ENCODE data around the gene SPRR3. TPM values are rescaled to one million over a fixed set of nuclear protein-coding genes. Genes with fewer than 3 reads are reported as not detected.
"Not testable (repeated sequence)": the region's sequence is repeated elsewhere in the genome, so short reads cannot be mapped to it uniquely, and the experiment has no call there.

The SPRR3 gene
- total and polyA plus RNA-seq, 7 donors = 2.1 to 13.2 TPM; not detected in 5

DNA sequence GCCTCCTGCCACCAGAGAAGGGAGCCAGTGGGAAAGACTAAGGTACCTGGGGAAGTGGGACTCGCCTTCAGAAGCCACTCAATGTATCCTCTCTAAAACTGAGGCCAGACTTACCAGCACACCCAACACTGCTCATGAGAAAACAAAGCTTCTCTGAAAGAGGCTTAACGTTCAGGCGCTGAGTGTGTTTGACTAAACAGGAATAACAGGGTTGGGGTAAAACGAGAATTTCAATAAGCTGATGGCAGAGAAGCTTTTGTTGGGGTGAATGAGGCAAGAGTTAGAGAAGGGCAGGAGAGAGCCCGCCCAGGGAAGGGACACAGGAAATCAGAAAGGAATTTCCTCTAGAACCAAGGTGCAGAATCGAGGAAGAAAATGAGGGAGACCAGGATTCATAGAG is 1.7 kb upstream of the SPRR3 start:
- WGBS, 2 donors = 70 to 81% methylated on average over 6 of the region's 6 CpGs
- TF ChIP-seq EP300 (IDR thresholded peaks at IDR 0.05) (no peak), POLR2AphosphoS5 (IDR thresholded peaks at IDR 0.05) (no peak), POLR2A (IDR thresholded peaks at IDR 0.05) (no peak)
- TF ChIP-seq, protein P1, sequence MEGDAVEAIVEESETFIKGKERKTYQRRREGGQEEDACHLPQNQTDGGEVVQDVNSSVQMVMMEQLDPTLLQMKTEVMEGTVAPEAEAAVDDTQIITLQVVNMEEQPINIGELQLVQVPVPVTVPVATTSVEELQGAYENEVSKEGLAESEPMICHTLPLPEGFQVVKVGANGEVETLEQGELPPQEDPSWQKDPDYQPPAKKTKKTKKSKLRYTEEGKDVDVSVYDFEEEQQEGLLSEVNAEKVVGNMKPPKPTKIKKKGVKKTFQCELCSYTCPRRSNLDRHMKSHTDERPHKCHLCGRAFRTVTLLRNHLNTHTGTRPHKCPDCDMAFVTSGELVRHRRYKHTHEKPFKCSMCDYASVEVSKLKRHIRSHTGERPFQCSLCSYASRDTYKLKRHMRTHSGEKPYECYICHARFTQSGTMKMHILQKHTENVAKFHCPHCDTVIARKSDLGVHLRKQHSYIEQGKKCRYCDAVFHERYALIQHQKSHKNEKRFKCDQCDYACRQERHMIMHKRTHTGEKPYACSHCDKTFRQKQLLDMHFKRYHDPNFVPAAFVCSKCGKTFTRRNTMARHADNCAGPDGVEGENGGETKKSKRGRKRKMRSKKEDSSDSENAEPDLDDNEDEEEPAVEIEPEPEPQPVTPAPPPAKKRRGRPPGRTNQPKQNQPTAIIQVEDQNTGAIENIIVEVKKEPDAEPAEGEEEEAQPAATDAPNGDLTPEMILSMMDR (IDR thresholded peaks at IDR 0.05) = no peak
- no peaks in the 10 kb centered on the region for H3K36me3 ChIP-seq
- no peak overlapping the region for H3K4me3 ChIP-seq
- intact Hi-C loops (cut with DNase I) = no loop called here
- H3K27ac ChIP-seq = no peak overlapping the region
- no peaks in the 10 kb centered on the region for H3K4me1 ChIP-seq
- H3K27me3 ChIP-seq = no peaks in the 10 kb centered on the region
- no peaks in the 10 kb centered on the region for H3K9me3 ChIP-seq
- DNase-seq = no peak

DNA sequence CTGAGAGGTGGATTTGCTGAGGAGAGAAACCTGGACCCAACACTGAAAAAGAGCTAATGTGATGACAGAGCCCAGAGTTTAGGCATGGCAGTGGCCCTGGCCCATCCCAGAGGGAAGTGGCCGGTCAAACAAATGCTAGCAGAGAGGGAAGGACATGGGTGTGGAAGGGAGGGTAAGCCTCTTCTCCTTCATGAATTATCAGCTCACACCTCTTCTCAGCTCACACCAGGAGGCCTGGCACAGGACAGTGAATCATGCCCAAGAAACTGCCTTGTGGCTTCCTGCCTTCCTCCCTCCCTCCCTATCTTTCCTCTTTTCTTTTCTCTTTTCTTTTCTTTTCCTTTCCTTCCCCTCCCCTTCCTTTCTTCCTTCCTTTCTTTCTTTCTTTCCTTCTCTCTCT is 1.3 kb upstream of the SPRR3 start:
- no peaks in the 10 kb centered on the region for H3K9me3 ChIP-seq
- no peak overlapping the region for H3K27ac ChIP-seq
- no peaks in the 10 kb centered on the region for H3K36me3 ChIP-seq
- no peak overlapping the region for H3K4me3 ChIP-seq
- no peaks in the 10 kb centered on the region for H3K4me1 ChIP-seq
- TF ChIP-seq EP300 (IDR thresholded peaks at IDR 0.05) (no peak), POLR2A (IDR thresholded peaks at IDR 0.05) (no peak), POLR2AphosphoS5 (IDR thresholded peaks at IDR 0.05) (no peak)
- TF ChIP-seq, protein P1 (IDR thresholded peaks at IDR 0.05) = no peak
- DNase-seq = no peak
- intact Hi-C loops (cut with DNase I) = no loop called here
- H3K27me3 ChIP-seq = no peaks in the 10 kb centered on the region
- WGBS, 2 donors = 68 to 100% methylated on average over 1 of the region's 1 CpG

GRCh38 chr1:153011235-153011758 is 9.7 kb downstream of the SPRR3 start:
- intact Hi-C loops (cut with DNase I); H3K4me3 ChIP-seq; H3K36me3 ChIP-seq; H3K27me3 ChIP-seq; DNase-seq; H3K4me1 ChIP-seq; H3K27ac ChIP-seq; H3K9me3 ChIP-seq: not testable (repeated sequence)
- 86 to 90% methylated on average over 8 of the region's 8 CpGs for WGBS, 2 donors

DNA sequence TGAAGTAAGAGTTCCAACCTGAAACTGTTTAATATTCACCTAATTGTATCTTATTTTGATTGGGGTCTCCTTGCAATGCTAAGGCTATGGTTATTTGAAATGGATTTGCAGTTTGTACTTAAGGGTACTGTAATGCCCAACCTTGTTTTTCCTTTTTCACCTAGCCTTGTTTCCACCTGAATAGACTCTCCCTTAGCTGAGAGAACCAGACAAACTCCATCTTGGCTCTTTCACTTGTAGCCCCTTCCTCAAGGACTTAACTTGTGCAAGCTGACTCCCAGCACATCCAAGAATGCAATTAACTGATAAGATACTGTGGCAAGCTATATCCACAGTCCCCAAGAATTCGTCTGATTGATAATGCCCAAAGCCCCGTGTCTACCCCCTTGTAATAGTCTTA is 20.3 kb downstream of the SPRR3 start:
- H3K27me3 ChIP-seq; H3K9me3 ChIP-seq; H3K4me1 ChIP-seq; DNase-seq; H3K4me3 ChIP-seq; H3K27ac ChIP-seq; H3K36me3 ChIP-seq; intact Hi-C loops (cut with DNase I): not testable (repeated sequence)
- 30 to 32% methylated on average over 2 of the region's 2 CpGs for WGBS, 2 donors

DNA sequence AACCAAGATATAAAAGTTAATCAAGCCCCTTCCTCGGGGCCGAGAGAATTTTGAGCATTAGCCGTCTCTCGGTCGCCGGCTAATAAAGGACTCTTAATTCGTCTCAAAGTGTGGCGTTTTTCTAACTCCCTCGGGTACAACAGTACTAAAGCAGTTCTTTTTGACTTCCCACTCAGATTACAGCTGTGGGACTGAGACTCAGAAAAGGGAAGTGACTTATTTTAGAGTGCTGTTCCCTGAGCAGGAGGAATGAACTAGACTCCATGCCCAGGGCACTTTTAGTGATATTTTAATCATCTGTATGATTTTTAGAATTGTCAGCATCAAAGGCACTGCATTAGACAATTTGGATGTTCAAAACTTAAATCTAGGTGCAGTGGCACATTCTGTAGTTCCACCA is 20.8 kb downstream of the SPRR3 start:
- H3K9me3 ChIP-seq, H3K4me3 ChIP-seq: not testable (repeated sequence)
- WGBS, 2 donors = 46 to 78% methylated on average over 9 of the region's 9 CpGs

GRCh38 chr1:153023109-153023508 is 21.6 kb downstream of the SPRR3 start:
- 88 to 92% methylated on average over 7 of the region's 7 CpGs for WGBS, 2 donors
- H3K27ac ChIP-seq = no peak overlapping the region

More for the DNA sequence above, 20.8 kb downstream of the SPRR3 start:
- H3K27me3 ChIP-seq; H3K4me1 ChIP-seq; H3K27ac ChIP-seq; H3K36me3 ChIP-seq; DNase-seq; intact Hi-C loops (cut with DNase I): not testable (repeated sequence)

More at GRCh38 chr1:153023109-153023508, 21.6 kb downstream of the SPRR3 start:
- TF ChIP-seq, protein P1 (IDR thresholded peaks at IDR 0.05) = no peak
- TF ChIP-seq POLR2A (IDR thresholded peaks at IDR 0.05) (no peak), EP300 (IDR thresholded peaks at IDR 0.05) (no peak), POLR2AphosphoS5 (IDR thresholded peaks at IDR 0.05) (no peak)
- no peak for DNase-seq
- Histone ChIP-seq H3K27me3 (no peaks in the 10 kb centered on the region), H3K4me3 (no peak overlapping the region), H3K36me3 (no peaks in the 10 kb centered on the region), H3K9me3 (no peaks in the 10 kb centered on the region), H3K4me1 (no peaks in the 10 kb centered on the region)
- intact Hi-C loops (cut with DNase I) = no loop called here

Data from sigmoid colon (tissue), 7 donors.